HG03439 (cell line): Measurements from ENCODE around the gene GSTM4.
"Not testable (repeated sequence)": the region's sequence is repeated elsewhere in the genome, so short reads cannot be mapped to it uniquely, and the experiment has no call there.

ENCODE experiments used
- ATAC-seq: cut with Tn5 transposase; IDR thresholded peaks from one replicate; pipeline ENCODE4 v1.9.1; 2021; ENCODE audit warnings: mild to moderate bottlenecking, moderate library complexity; ENCODE audit not compliant: unreplicated experiment

GSTM4 gene

DNA sequence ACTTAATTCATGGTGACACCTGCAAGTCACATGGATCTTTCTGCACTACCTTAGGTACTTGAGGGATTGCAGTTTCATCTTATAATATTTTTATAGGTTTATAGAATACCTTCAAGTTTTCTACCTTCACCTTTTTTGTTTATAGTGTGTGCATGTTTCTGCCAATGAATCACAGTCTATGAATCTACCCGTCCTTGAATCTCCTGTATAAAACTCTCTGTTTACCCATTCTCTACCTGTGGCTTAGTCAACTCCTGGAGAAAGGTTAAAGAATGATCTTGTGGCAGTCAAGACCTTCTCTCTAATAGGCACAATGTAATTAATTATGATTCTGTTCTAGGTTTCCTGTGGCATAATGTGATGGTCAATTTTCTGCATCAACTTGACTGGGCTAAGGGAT is 8.8 kb downstream of the GSTM4 start:
- ATAC-seq, result no peak

DNA sequence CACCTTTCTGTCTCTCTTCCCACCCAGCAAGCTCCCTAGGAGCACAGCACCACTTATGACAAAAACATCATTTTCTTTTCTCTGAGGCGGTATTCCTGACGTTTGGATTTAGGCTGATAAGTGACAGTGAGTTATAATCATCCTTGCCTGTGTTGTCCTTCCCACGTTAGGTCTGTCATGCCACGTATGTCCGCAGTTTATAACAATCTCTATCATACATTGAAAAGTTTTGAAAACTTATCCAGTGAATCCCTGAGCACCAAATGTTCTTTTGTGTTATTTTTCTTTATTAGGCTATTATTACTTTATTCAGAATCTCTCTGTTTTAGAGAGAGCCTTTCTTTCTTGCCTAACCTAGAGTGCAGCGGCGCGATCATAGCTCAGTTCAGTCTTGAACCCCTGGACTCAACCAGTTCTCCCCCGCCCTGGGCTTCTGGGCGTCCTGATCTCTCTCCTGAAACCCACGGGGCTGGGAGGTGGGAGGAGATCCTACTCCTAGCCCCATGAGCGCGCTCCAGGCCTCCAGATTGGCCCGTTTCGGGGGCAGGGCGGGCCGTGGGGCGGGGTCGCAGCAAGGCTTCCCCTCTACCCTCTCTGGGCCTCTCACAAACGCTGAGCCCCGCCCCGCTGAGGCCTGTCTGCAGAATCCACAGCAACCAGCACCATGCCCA is 11.7 kb downstream of the GSTM4 start, which contains the start of gene GSTM2:
TSS of gene GSTM2 (plus strand) at position 606 of the 671 bp plus-strand sequence. CDS start at position 665, 59 bp downstream.
- ATAC-seq, result no peak

DNA sequence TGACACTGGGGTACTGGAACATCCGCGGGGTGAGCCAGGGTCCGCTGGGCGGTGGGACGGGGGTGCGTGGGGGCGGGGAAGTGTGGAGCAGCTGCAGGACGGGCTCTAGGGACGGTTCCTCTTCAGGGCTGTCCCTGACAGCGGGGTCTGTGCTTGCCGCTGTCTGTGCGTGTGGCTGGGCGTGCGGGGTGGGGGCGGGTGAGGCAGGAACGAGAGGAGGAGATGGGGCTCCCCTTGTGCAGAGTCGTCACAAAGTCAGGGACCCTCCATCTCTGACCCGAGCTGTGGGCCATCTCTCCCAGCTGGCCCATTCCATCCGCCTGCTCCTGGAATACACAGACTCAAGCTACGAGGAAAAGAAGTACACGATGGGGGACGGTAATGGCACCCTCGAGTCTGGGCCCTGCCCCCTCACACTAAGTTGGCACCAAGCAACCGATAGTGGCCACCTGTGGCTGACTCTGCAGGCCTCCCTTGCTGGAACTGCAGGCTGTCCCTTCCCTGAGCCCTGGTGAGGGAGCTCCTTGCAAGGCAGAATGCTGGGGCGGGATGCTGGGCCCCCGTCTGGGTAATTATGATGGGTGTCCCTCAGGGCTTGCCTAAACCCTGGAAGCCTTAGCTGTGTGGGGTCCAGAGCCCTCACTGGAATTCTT is 12.3 kb downstream of the GSTM4 start:
- ATAC-seq, result no peak

DNA sequence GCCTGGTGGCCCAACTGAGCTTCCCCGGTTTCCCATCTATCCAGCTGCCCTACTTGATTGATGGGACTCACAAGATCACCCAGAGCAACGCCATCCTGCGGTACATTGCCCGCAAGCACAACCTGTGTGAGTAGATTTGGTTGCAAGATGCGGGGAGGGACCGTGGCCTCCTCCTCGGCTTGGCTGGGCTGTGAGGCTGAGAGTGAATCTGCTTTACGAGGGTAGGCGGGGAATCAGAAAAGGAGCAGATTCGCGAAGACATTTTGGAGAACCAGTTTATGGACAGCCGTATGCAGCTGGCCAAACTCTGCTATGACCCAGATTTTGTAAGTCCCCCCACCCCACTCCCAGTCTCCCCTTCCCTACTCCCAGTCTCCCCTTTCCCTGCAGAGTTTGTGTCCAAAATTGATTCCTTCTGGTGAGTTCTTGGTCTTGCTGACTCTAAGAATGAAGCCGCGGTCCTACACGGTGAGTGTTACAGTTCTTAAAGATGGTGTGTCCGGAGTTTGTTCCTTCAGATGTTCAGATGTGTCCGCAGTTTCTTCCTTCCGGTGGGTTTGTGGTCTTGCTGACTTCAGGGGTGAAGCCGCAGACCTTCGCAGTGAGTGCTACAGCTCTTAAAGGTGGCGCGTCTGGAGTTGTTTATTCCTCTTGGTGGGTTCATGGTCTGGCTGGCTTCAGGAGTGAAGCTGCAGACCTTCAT is 13.5 kb downstream of the GSTM4 start:
- ATAC-seq, result no peak

DNA sequence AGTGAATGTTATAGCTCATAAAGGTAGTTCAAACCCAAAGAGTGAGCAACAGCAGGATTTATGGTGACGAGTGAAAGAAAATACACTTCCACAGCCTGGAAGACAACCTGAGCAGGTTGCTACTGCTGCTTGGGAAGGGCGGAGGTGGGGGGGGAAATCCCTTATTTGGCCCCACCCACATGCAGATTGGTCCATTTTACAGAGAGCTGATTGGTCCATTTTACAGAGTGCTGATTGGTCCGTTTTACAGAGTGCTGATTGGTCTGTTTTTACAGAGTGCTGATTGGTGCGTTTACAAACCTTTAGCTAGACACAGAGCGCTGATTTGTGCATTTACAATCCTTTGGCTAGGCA is 14.0 kb downstream of the GSTM4 start:
- ATAC-seq, result not testable (repeated sequence)

DNA sequence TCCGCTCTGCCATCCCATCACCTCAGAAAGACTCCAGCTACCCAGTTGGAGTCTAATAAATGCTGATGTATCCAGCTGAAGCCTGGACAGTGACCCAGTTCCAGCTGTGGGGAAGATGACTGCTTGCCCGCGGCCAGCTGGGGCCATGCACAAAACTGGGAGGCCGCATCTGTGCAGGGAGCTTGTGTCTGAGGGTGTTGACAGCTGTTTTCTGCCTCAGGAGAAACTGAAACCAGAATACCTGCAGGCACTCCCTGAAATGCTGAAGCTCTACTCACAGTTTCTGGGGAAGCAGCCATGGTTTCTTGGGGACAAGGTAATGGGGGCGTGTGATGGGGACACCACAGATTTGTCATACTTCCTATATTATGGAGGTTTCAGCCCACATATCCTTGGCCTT is 15.2 kb downstream of the GSTM4 start:
- no peak for ATAC-seq

DNA sequence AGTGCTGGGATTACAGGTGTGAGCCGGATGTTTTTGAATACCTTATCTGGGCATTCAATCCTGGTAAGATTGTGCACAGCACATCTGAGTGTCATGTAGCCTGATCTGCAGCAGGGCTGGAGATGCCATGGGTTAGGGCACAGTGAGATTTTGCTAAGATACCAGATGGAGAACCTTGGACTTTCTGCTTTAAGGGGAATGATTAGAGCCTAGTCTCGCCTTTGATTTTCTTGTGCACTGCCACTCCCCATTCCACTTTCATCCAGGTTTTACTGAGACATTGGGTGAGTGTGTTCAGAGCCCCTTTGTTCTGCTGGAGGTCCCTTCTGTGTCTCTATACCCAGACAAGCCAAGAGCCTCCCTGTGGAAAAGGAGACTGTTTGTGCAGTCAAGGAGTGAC is 18.0 kb downstream of the GSTM4 start:
- ATAC-seq, result not testable (repeated sequence)

DNA sequence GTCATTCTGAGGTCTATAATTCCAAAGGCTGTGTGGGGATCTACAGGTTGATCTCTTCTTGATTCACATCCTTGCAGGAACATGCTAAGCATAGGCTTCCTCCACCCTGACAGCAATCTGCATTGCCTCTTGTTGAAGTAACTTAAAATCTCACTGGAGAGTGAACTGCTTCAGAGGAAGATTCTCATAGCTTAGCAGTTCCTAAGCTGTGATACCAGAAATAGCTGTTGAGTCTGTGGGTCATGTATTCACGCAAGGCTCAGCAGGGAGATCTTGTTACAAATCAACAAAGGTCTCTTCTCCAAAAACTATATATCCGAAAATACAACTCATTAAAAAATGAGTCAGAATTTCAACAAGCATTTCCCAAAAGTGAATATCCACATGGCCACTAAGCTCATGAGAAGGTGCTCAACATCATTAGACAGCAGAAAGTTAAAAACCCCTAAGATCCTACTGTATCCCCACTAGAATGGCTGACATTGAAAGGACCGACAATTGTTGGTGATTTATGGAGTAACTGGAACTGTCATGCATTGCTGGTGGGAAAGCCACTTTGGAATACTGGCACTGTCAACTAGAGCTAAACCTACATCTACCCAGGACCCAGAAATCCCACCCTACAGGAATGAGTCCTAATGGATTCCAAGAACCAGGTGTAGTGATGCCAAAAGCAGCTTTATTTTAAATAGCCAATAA is 20.9 kb downstream of the GSTM4 start:
- ATAC-seq, result not testable (repeated sequence)

DNA sequence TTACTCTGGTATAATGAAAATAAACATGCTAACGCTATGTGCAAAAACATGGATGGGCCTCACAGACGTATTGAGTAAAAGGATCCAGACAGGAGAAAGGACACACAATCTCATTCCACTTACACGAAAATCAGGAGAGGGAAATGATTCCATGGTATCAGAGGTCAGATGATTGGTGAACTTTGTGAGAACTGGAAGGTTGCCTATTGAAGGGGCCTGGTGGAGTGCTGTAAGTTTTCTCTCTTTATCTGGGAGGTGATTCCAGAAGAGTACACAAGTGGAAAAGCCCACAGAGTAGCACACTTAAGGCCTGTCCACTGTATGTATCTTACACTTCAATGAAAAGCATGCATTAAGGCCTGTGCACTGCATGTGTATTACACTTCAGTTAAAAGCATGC is 21.6 kb downstream of the GSTM4 start:
- no peak for ATAC-seq

DNA sequence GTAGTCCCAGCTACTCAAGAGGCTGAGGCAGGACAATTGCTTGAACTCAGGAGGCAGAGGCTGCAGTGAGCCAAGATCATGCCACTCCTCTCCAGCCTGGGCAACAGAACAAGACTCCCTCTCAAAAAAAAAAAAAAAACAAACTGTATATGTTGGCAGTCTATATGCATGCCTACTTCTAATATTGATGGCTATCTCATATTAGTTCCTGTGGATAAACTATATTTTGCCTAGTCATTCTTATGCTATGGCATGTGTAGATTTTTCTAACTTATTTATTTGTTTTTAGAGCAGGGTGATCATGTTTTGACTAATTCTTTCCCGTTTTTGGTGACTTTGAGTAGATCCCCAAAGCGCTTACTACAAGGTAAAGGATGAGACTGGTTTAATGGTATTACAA is 22.7 kb downstream of the GSTM4 start:
- ATAC-seq, result not testable (repeated sequence)

DNA sequence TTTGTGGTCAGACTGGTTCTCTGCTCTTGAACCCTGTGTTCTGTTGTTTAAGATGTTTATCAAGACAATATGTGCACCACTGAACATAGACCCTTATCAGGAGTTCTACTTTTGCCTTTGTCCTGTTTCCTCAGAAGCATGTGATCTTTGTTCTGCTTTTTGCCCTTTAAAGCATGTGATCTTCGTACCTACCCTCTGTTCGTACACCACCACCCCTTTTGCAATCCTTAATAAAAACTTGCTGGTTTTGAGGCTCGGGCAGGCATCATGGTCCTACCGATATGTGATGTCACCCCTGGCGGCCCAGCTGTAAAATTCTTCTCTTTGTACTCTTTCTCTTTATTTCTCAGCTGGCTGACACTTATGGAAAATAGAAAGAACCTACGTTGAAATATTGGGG is 28.9 kb downstream of the GSTM4 start:
- not testable (repeated sequence) for ATAC-seq

DNA sequence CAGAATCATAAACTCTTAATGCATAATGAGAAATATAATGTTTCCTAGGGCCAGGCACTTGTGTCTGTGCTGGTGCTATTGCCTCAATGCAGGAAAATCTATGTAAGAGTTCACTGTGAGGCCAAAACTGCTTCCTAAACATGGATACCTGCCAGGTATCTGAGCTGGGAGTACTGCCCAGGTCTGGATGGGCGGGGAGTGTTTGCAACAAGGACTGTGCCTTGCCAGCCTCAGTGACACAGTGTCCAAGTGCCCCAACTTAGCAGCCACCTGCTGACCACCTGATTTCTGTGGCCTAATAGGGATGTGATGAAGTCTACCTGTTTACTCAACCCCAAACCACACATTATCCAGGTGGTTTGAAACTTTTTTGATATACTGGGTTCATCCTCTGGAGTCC is 29.5 kb downstream of the GSTM4 start:
- ATAC-seq, result not testable (repeated sequence)

DNA sequence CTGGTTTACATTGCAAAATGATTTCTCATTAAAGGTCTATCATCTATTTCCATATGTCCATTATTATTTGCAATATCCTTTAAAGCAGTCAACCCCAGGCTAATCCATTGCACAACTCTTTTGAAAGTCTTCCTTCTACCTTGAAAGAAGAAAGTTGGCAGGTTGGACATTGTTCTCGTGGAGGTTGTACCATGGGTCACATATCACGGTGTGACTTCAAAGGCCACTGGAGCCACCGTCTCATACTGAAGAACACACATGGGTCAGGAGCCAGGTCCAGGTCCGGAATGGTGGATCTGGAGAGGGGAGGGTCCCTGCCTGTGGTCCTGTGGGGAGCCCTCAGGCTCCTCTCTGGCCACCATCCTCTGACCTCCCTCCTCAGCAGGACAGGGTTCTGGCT is 30.0 kb downstream of the GSTM4 start:
- ATAC-seq, result not testable (repeated sequence)

DNA sequence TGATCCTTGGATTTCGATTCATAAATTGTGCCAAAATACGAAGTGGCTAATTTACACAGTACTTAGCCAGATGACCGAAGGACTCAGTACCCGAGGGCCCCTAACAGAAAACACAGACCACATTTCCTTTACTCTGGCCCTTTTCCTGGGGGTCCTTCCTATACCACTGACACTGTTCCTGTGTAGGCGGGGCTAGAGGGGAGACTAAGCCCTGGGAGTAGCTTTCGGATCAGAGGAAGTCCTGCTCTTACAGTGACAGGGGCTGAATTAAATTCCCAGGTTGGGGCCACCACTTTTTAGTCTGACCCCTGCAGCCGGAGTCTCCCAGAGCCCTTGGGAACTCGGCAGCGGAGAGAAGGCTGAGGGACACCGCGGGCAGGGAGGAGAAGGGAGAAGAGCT is 31.2 kb downstream of the GSTM4 start:
- ATAC-seq, result not testable (repeated sequence)

DNA sequence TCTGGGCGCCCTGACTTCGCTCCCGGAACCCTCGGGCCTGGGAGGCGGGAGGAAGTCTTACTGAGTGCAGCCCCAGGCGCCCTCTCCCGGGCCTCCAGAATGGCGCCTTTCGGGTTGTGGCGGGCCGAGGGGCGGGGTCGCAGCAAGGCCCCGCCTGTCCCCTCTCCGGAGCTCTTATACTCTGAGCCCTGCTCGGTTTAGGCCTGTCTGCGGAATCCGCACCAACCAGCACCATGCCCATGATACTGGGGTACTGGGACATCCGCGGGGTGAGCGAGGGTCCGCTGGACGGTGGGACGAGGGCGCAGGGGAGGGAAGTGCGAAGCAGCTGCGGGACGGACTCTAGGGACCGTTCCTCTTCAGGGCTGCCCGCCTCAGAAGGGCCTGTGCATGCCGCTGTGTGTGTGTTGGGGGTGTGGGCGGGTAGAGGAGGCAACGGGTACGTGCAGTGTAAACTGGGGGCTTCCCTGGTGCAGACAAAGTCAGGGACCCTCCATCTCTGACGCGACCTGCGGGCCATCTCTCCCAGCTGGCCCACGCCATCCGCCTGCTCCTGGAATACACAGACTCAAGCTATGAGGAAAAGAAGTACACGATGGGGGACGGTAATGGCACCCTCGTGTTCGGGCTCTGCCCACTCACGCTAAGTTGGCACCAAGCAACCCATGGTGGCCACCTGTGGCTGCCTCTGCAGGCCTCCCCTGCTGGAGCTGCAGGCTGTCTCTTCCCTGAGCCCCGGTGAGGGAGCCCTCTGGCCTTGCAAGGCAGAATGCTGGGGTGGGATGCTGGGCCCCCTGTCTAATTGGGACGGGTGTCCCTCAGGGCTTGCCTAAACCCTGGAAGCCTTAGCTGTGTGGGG is 32.0 kb downstream of the GSTM4 start, which contains the start of gene GSTM1:
TSS of gene GSTM1 (plus strand) at position 177 of the 859 bp plus-strand sequence. CDS start at position 234, 57 bp downstream.
- peak; percentile 94 for ATAC-seq

DNA sequence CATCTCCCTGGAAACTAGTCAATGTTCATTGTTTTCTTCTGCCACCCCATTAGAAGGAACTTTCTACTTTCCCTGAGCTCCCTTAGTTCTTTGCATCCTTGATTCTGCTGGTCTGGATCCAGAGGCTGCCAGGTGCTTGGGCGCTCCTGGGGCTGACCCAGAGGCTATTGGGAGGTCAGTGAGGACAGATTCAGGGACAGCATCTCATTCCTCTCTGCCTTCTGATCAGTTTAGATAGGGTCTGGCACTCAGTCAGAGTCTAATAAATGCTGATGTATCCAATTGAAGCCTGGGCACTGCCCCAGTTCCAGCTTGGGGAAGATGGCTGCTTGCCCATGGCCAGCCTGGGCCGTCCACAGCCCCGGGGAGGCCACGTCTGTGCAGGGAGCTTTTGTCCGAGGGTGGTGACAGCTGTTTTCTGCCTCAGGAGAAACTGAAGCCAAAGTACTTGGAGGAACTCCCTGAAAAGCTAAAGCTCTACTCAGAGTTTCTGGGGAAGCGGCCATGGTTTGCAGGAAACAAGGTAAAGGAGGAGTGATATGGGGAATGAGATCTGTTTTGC is 34.0 kb downstream of the GSTM4 start:
- no peak for ATAC-seq

DNA sequence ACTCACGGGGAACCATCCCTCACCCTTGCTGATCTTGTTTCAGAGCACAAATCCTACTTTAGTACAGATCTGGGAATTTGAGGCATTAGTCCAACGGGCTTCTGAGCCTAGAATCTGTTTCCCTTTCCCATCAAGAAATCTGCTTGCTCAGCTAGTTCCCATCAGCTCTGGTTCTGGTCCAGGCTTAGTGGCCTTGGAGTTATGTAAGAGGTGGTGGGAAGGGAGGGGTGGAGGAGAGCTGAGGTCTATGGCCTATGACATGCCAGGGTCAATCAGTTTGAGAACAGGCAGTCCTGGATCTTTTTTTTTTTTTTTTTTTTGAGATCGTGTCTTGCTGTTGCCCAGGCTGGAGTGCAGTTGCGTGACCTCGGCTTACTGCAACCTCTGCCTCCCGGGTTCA is 35.9 kb downstream of the GSTM4 start:
- no peak for ATAC-seq

DNA sequence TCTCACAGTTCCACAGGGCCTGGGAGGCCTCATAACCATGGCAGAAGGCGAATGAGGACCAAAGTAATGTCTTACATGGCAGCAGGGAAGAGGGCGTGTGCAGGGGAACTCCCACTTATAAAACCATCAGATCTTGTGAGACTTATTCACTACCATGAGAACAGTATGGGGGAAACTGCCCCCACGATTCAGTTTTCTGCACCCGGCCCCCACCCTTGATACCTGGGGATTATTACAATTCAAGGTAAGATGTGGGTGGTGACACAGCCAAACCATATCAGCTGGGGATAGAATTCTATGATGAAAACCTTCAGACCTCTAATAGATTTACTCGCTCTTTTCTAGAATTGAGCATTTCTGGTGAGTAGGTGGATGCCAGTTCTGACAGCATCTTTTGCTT is 38.5 kb downstream of the GSTM4 start:
- not testable (repeated sequence) for ATAC-seq

DNA sequence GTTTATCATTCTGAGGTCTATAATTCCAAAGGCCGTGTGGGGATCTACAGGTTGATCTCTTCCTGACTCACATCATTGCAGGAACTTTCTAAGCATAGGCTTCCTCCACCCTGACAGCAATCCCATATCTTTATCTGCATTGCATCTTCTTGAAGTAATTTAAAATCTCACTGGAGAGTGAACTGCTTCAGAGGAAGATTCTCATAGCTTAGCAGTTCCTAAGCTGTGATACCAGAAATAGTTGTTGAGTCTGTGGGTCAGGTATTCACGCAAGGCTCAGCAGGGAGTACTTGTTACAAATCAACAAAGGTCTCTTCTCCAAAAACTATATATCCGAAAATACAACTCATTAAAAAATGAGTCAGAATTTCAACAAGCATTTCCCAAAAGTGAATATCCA is 39.2 kb downstream of the GSTM4 start:
- not testable (repeated sequence) for ATAC-seq

DNA sequence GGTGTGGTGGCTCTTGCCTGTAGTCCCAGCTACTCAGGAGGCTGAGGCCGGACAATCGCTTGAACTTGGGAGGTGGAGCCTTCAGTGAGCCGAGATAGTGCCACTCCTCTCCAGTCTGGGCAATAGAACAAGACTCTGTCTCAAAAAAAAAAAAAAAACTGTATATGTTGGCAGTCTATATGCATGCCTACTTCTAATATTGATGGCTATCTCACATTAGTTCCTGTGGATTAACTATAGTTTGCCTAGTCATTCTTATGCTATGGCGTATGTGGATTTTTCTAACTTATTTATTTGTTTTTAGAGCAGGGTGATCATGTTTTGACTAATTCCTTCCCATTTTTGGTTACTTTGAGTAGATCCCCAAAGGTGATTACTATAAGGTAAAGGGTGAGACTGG is 41.2 kb downstream of the GSTM4 start:
- no peak for ATAC-seq
